Measurements from ENCODE around the gene ZDHHC13. TPM values are rescaled to one million over a fixed set of nuclear protein-coding genes. Genes with fewer than 3 reads are reported as not detected.
A peak's percentile ranks its signal among the peaks of the same experiment; 100 is the strongest.

ZDHHC13 gene
- total RNA-seq: 10 to 100 TPM; 25.1 to 26.3 TPM

GRCh38 chr11:19116971-19117759 lies at the start of gene ZDHHC13:
TSS of gene ZDHHC13 (plus strand) at chr11:19117168. CDS start at chr11:19117250, 82 bp downstream.
- H3K9me3 Mint-ChIP-seq: no peaks in the 10 kb centered on the region
- peak within 1 kb of the TSS; percentile 79 for H3K27ac Mint-ChIP-seq
- H3K4me1 Mint-ChIP-seq (ENCODE audit: low read depth): peaks cover 53% of the 10 kb centered on the region
- peak within 1 kb of the TSS; percentile 76 to 93 for H3K4me3 Mint-ChIP-seq
- peak; percentile 97 to 98 for DNase-seq
- peak; percentile 98 to 99 for ATAC-seq (replicated peaks in 1 of 2)
- H3K27me3 Mint-ChIP-seq (ENCODE audit: low read depth): no peaks in the 10 kb centered on the region
- peaks cover 2 to 12% of the 10 kb centered on the region in 2 donors for H3K36me3 Mint-ChIP-seq (ENCODE audit: insufficient read depth in 2 of 2)

GRCh38 chr11:19071255-19071654 lies 45.7 kb upstream of the ZDHHC13 start:
- ATAC-seq (replicated peaks in 1 of 2) (peak; percentile 87 to 88), DNase-seq (peak; percentile 55 to 58)
- no peaks in the 10 kb centered on the region for H3K4me1 Mint-ChIP-seq (ENCODE audit: low read depth)
- peaks cover 0 to 4% of the 10 kb centered on the region in 2 donors for H3K9me3 Mint-ChIP-seq
- H3K27me3 Mint-ChIP-seq (ENCODE audit: low read depth): peaks cover 23% of the 10 kb centered on the region
- H3K4me3 Mint-ChIP-seq: peak overlapping the region; percentile 23 to 46
- H3K27ac Mint-ChIP-seq: no peak overlapping the region
- no peaks in the 10 kb centered on the region for H3K36me3 Mint-ChIP-seq (ENCODE audit: insufficient read depth in 2 of 2)

GRCh38 chr11:19072464-19072863 lies 44.5 kb upstream of the ZDHHC13 start:
- no peaks in the 10 kb centered on the region for H3K36me3 Mint-ChIP-seq (ENCODE audit: insufficient read depth in 2 of 2)
- no peak overlapping the region for H3K27ac Mint-ChIP-seq
- DNase-seq (no peak), ATAC-seq (replicated peaks in 1 of 2) (peak in 1 of 2 donors; percentile 18)
- H3K9me3 Mint-ChIP-seq: peaks cover 0 to 4% of the 10 kb centered on the region in 2 donors
- H3K4me3 Mint-ChIP-seq: no peak overlapping the region
- H3K27me3 Mint-ChIP-seq (ENCODE audit: low read depth): peaks cover 13% of the 10 kb centered on the region
- H3K4me1 Mint-ChIP-seq (ENCODE audit: low read depth): no peaks in the 10 kb centered on the region

GRCh38 chr11:19073454-19074415 lies 43.2 kb upstream of the ZDHHC13 start:
- Mint-ChIP-seq H3K27me3 (ENCODE audit: low read depth) (peaks cover 6% of the 10 kb centered on the region), H3K9me3 (no peaks in the 10 kb centered on the region), H3K4me1 (ENCODE audit: low read depth) (no peaks in the 10 kb centered on the region), H3K27ac (no peak overlapping the region), H3K4me3 (no peak overlapping the region), H3K36me3 (ENCODE audit: insufficient read depth in 2 of 2) (no peaks in the 10 kb centered on the region)
- DNase-seq (no peak), ATAC-seq (replicated peaks in 1 of 2) (no peak)

GRCh38 chr11:19075636-19076035 lies 41.3 kb upstream of the ZDHHC13 start:
- no peak overlapping the region for H3K4me3 Mint-ChIP-seq
- H3K4me1 Mint-ChIP-seq (ENCODE audit: low read depth): no peaks in the 10 kb centered on the region
- no peak for ATAC-seq (replicated peaks in 1 of 2)

GRCh38 chr11:19076744-19077589 lies 40.0 kb upstream of the ZDHHC13 start:
- Mint-ChIP-seq H3K27ac (no peak overlapping the region), H3K4me1 (ENCODE audit: low read depth) (no peaks in the 10 kb centered on the region), H3K27me3 (ENCODE audit: low read depth) (no peaks in the 10 kb centered on the region), H3K9me3 (no peaks in the 10 kb centered on the region), H3K4me3 (no peak overlapping the region), H3K36me3 (ENCODE audit: insufficient read depth in 2 of 2) (no peaks in the 10 kb centered on the region)
- DNase-seq (peak; percentile 51 to 71), ATAC-seq (replicated peaks in 1 of 2) (peak; percentile 66 to 67)

More at GRCh38 chr11:19075636-19076035, 41.3 kb upstream of the ZDHHC13 start:
- Mint-ChIP-seq H3K9me3 (no peaks in the 10 kb centered on the region), H3K36me3 (ENCODE audit: insufficient read depth in 2 of 2) (no peaks in the 10 kb centered on the region), H3K27me3 (ENCODE audit: low read depth) (no peaks in the 10 kb centered on the region), H3K27ac (no peak overlapping the region)
- no peak for DNase-seq

GRCh38 chr11:19077965-19078364 lies 39.0 kb upstream of the ZDHHC13 start:
- Mint-ChIP-seq H3K9me3 (no peaks in the 10 kb centered on the region), H3K4me3 (no peak overlapping the region), H3K36me3 (ENCODE audit: insufficient read depth in 2 of 2) (no peaks in the 10 kb centered on the region), H3K27ac (no peak overlapping the region), H3K27me3 (ENCODE audit: low read depth) (no peaks in the 10 kb centered on the region), H3K4me1 (ENCODE audit: low read depth) (no peaks in the 10 kb centered on the region)
- no peak for ATAC-seq (replicated peaks in 1 of 2)
- DNase-seq: no peak

- H3K27me3 Mint-ChIP-seq (ENCODE audit: low read depth): no peaks in the 10 kb centered on the region
- no peaks in the 10 kb centered on the region for H3K4me1 Mint-ChIP-seq (ENCODE audit: low read depth)
- no peaks in the 10 kb centered on the region for H3K36me3 Mint-ChIP-seq (ENCODE audit: insufficient read depth in 2 of 2)
- no peaks in the 10 kb centered on the region for H3K9me3 Mint-ChIP-seq
- ATAC-seq (replicated peaks in 1 of 2): no peak
- no peak overlapping the region for H3K27ac Mint-ChIP-seq
- no peak for DNase-seq
- no peak overlapping the region for H3K4me3 Mint-ChIP-seq
Observed at GRCh38 chr11:19079643-19080440, 37.1 kb upstream of the ZDHHC13 start.

GRCh38 chr11:19080579-19080993 lies 36.4 kb upstream of the ZDHHC13 start:
- H3K27ac Mint-ChIP-seq: no peak overlapping the region
- no peaks in the 10 kb centered on the region for H3K27me3 Mint-ChIP-seq (ENCODE audit: low read depth)
- H3K36me3 Mint-ChIP-seq (ENCODE audit: insufficient read depth in 2 of 2): no peaks in the 10 kb centered on the region
- H3K9me3 Mint-ChIP-seq: no peaks in the 10 kb centered on the region
- H3K4me3 Mint-ChIP-seq: no peak overlapping the region
- ATAC-seq (replicated peaks in 1 of 2) (no peak), DNase-seq (no peak)
- no peaks in the 10 kb centered on the region for H3K4me1 Mint-ChIP-seq (ENCODE audit: low read depth)

GRCh38 chr11:19083166-19083565 lies 33.8 kb upstream of the ZDHHC13 start:
- peaks cover 5% of the 10 kb centered on the region for H3K27me3 Mint-ChIP-seq (ENCODE audit: low read depth)
- DNase-seq (no peak), ATAC-seq (replicated peaks in 1 of 2) (no peak)
- no peaks in the 10 kb centered on the region for H3K36me3 Mint-ChIP-seq (ENCODE audit: insufficient read depth in 2 of 2)
- H3K27ac Mint-ChIP-seq: no peak overlapping the region
- no peaks in the 10 kb centered on the region for H3K9me3 Mint-ChIP-seq
- H3K4me3 Mint-ChIP-seq: no peak overlapping the region
- H3K4me1 Mint-ChIP-seq (ENCODE audit: low read depth): no peaks in the 10 kb centered on the region

GRCh38 chr11:19084661-19085315 lies 32.2 kb upstream of the ZDHHC13 start:
- H3K4me1 Mint-ChIP-seq (ENCODE audit: low read depth): no peaks in the 10 kb centered on the region
- DNase-seq (no peak), ATAC-seq (replicated peaks in 1 of 2) (no peak)
- H3K4me3 Mint-ChIP-seq: no peak overlapping the region
- no peaks in the 10 kb centered on the region for H3K9me3 Mint-ChIP-seq
- H3K36me3 Mint-ChIP-seq (ENCODE audit: insufficient read depth in 2 of 2): no peaks in the 10 kb centered on the region
- H3K27me3 Mint-ChIP-seq (ENCODE audit: low read depth): peaks cover 10% of the 10 kb centered on the region
- no peak overlapping the region for H3K27ac Mint-ChIP-seq
